CD4-positive, alpha-beta T cell treated with Interleukin-6 at 100 ng/mL for 8 hours (primary cell): Measurements from ENCODE around the gene IRF2BPL.

Experiments used
- DNase-seq: peaks from one replicate; pipeline ENCODE4 v3.0.0-alpha.2; 2020; ENCODE audit warnings: mixed read lengths, low spot score

IRF2BPL gene

DNA sequence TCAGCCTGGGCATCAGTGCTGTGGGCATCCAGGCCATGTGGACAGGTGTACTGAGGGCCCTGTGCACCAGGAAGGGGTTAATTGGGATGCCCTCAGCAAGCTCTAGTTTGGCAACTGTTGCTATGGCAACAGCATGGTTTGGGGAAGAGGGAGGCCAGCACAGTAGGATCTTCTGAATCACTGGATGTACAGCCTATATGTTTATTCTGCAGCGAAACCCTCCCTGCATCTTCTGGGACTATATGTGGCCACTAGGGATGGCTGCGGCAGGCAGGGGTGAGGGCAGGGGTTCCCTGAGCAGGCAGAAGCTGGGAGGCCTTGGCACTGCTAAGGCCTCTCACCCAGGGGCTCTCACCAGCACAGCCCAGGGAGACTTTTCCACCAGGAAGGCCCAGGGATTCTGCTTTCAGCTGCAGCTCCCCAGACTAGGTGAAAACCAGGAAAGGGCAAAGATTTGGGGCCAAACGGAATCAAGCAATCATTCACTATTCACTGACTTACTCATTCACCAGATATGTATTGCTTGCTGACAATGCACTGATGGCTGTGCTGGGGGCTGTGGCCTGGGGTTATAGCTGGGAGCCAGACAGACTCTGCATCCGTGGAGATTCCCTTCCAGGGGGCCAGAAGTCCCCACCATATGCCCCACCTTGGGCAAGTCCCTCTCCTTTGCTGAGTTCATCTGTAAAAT is 42.8 kb downstream of the IRF2BPL start:
- no peak for DNase-seq

- no peak for DNase-seq
Observed at GRCh38 chr14:76984787-76985375, 43.6 kb downstream of the IRF2BPL start.

GRCh38 chr14:76984297-76984696 is 44.2 kb downstream of the IRF2BPL start:
- DNase-seq = no peak

DNA sequence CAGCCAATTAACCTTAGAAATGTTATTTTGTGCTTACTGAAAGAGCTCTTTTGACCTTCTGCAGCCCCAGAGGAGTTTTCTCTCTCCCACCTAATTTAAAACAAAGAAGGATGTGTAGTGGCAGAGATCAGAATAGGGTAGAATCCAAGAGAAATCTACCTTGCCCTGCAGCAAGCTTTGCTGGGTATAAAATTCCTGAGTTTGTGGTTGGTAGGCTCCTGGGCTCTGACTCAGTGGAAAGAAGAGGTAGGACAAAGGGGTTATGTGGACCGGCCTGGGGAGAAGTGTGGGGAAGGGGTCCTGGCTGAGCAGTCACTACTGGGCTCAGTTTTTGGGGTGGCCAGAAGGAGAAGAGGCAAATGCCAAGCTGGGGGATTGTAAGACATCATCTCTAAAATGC is 46.8 kb downstream of the IRF2BPL start:
- no peak for DNase-seq

- DNase-seq = peak; percentile 67
Observed at GRCh38 chr14:76977793-76978720, 50.5 kb downstream of the IRF2BPL start.

DNA sequence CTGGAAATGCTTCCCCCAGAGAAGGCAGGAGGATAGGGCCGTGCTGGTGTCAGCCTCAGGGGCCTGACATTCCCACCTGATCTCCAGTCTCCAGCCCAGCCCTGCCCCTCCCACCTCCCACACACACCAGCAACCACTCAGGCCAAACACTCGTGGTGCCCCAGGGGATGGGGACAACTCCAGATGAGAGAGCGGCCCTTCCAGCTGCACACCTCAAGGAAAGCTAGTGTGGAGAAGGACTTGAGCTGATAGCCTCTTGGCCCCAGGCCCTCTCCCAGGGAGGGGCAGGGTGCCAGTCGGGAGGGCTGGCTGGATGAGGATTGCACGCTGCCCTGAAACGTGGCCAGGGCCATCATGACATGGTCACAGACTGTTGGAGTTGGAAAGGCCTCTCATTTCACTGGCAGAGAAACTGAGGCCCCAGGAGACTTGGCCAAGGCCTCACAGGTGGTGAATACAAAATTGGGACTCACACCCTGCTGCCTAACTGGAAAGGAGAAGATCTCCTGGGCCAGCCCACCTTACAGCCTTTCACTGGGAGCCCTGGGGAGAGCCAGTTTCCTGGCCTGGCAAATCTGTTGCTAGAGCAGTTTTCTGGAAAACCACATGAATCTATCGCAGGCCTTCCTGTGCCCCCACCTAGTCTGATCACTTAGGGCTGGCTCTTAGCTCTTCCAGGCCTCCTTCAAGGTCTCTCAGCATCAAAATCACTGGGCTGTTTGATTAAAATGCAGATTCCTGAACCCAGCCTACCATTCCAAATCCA is 52.1 kb downstream of the IRF2BPL start:
- no peak for DNase-seq

- DNase-seq = no peak
Observed at GRCh38 chr14:76975812-76976211, 52.7 kb downstream of the IRF2BPL start.

DNA sequence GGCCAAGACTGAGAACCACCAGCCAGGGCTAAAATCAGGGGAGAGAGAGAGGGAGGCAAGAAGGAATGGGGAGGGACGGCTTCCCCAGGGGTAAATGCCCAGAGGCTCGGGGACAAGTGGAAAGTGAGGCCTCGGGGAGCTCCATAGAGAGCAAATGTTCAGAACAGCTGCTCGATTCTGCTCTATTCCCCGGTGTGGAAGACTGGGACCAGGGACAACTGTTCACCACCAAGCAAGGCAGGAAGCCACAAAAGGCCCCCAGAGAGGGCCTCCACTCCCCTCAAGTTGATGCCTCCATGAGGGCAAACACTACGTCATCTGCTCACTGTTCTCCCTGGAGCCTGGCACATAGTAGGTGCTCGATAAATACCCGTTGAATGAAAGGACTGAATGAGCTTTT is 53.5 kb downstream of the IRF2BPL start:
- DNase-seq = no peak
